NCI-H510A (cell line): ENCODE results near the gene MAU2.
"Not testable (repeated sequence)": the region's sequence is repeated elsewhere in the genome, so short reads cannot be mapped to it uniquely, and the experiment has no call there.

Source experiments
- DNase-seq: peaks from one replicate; lab custom pipeline; 2025; lab: John Stamatoyannopoulos, UW

Gene MAU2

GRCh38 chr19:19384486-19384885 is 63.9 kb downstream of the MAU2 start:
- no peak for DNase-seq

GRCh38 chr19:19385131-19385895 is 64.7 kb downstream of the MAU2 start:
- DNase-seq = peak; percentile 99

- DNase-seq = no peak
These were observed 65.6 kb downstream of the MAU2 start for GRCh38 chr19:19385896-19386869.

- no peak for DNase-seq
These were observed 66.5 kb downstream of the MAU2 start for GRCh38 chr19:19387108-19387507.

- DNase-seq = no peak
These were observed 68.2 kb downstream of the MAU2 start for GRCh38 chr19:19388568-19389555.

- DNase-seq = not testable (repeated sequence)
These were observed 69.1 kb downstream of the MAU2 start for GRCh38 chr19:19389683-19390082.

- not testable (repeated sequence) for DNase-seq
These were observed 73.7 kb downstream of the MAU2 start for GRCh38 chr19:19394333-19394732.

- no peak for DNase-seq
These were observed 79.3 kb downstream of the MAU2 start for GRCh38 chr19:19399733-19400433.

GRCh38 chr19:19402656-19403372 is 82.2 kb downstream of the MAU2 start:
- DNase-seq = no peak

GRCh38 chr19:19403373-19403901 is 82.8 kb downstream of the MAU2 start:
- no peak for DNase-seq

GRCh38 chr19:19404879-19405860 is 84.5 kb downstream of the MAU2 start, which contains the start of gene GATAD2A:
Gene GATAD2A (plus strand): TSS chr19:19405675. CDS start chr19:19465346, 59,671 bp downstream.
- DNase-seq = no peak

GRCh38 chr19:19405971-19406877 is 85.6 kb downstream of the MAU2 start:
- no peak for DNase-seq

GRCh38 chr19:19406878-19407632 is 86.4 kb downstream of the MAU2 start:
- no peak for DNase-seq

GRCh38 chr19:19407633-19407930 is 87.0 kb downstream of the MAU2 start:
- no peak for DNase-seq
